GM19468 (cell line): ENCODE measurements around the gene ROR2.

Source experiments
- ATAC-seq: cut with Tn5 transposase; IDR thresholded peaks from one replicate; pipeline ENCODE4 v1.9.1; 2021; ENCODE audit warnings: mild to moderate bottlenecking, moderate library complexity, moderate number of reproducible peaks; ENCODE audit not compliant: unreplicated experiment; ENCODE audit errors: extremely low read depth

ROR2 gene

DNA sequence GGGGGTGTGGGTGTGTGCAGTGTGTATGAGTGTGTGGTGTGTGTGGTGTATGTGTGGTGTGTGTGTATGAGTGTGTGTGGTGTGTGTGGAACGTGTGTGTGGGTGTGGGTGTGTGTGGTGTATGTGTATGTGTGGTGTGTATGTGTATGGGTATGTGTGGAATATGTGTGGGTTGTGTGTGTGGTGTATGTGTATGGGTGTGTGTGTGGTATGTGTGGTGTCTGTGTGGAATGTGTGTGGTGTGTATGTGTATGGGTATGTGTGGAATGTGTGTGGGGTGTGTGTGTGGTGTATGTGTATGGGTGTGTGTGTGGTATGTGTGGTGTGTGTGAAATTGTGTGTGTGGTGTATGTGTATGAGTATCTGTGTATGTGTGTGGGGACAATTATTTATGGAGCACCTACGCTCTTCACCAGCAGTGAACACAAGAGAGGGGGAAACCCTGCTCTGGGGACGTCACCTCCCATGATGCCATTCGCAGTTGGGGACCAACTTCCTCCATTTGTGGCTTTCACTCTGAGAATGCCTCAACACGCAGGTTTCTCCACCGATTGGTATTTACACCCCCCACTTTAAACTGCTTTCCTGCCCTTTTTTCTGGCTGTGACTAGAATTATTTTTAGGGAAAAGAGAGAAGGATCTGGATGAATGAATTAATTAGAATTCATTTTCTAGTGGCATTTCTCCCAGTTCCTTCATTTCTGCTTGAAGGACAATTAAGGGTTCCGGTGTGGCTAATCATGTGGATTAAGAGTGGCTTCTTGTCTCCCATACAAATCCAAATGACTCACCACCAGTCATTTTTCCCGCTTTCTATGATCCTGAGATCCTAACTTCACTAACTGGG, 238.1 kb downstream of the ROR2 start:
- peak; percentile 82 for ATAC-seq

DNA sequence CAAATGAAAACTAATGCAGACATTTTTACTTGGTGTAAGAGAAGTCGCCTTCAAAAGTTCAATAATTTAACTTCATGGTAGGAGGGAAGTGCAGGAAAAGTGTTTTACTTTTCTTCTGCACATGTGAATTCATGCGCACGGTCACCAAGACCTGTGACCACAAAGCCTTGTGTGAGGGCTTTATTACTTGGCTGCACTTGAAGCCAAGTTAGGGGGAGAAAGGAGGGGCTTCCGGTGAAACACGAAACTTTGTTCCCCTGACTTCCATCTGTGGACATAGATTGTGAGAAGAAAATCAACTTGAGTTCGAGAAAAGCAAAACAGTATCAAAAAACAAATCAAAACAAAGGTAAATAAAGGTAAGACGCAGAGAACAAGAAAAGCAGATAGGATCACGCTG, 239.9 kb downstream of the ROR2 start:
- no peak for ATAC-seq

DNA sequence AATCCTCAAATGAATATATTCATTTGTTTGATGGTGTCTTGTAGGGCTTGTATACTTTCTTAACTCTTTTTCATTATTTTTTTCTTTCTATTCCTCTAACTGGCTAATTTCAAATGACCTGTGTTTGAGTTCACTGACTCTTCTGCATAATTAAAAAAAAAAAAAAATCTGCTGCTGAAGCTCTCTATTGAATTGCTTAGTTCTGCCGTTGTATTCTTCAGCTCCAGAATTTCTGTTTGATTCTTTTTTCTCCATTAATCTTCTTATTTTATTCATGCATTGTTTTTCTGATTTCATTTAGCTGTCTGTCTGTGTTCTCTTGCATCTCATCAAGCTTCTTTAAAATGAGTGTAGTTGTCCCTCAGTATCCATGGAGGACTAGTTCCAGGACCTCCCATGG, 244.6 kb downstream of the ROR2 start:
- no peak for ATAC-seq

DNA sequence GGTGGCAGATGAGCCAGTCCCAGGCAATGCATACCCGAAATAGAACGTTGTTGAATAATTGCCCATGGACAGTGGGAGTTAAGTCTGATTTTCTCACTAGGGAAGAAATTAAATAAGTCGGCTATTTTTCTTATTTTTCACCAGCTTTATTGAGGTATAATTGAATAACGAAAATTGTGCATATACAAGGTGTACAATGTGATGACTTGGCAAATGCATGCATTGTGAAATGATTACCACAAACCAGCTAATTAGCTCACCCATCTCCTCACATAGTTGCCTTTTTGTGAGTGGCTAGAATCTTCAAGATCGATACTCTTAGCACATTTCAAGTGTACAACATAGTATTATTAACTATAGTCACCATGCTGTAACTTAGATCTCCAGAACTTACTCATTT, 249.6 kb downstream of the ROR2 start:
- no peak for ATAC-seq

DNA sequence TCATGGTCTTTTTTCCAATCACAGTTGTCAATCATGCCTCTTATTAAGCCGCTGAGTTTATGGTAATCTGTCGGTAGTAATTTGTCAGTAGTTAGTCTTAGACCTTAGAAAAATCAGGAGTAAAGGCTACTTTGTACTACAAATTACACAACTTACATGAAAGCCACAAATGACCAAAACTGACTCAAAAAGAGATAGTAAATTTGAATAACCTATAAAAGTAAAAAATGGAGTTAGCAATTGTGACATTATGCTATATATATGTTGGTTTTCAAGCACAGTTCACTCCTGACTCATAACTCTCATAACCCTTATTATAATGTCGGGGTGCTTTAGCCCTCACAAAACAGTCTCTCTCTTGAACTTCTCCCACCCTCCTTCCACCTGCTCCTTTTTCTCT, 251.8 kb downstream of the ROR2 start:
- ATAC-seq, result no peak

DNA sequence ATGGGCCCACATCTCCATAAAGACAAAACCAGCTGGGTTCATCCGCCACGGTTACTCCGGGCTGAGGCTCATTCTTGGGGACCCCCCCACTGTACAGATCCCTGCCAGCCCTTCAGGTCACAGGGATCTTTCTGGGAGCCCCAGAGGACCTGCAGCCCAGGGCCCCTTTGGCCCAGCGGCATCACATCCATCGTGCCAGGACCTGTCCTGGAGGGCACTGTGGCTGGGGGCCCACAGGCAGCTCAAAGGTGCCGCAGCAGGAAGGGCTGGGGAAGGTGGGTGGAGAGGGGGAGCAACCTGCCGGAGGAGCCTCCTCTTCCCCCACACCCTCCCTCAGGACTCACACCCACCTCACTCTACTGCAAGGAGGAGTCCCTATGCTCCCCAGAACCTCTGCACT, 252.8 kb downstream of the ROR2 start:
- no peak for ATAC-seq

DNA sequence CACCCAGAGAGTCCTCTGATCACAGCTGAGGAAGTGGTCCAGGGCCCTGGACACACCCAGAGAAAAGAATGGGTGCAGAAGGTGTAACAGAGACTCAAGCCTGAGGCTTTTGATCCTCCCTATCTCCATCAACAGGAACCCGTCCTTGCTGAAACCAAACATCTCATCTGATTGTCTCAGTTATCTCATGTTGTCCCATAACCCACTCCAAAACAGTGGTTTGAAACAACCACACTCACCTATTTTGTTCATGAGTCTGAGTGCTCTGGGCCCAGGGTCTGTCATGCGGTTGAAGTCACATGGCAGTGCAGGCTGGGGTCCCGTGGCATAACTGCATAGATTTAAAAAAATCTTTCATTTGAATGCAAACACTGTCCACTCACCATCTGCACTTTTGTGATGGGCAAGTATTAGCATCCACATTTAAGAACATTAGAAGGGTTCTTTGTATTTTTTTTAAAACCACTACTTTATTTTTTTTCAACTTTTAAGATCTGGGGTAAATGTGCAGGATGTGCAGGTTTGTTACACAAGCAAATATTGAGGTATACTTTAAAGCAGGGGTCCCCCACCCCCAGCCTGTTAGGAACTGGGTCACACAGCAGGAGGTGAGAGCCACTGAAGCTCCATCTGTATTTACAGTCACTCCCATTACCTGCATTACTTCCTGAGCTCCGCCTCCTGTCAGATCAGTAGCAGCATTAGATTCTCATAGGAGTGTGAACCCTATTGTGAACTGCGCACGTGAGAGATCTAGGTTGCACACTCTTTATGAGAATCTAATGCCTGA, 255.8 kb downstream of the ROR2 start:
- no peak for ATAC-seq

DNA sequence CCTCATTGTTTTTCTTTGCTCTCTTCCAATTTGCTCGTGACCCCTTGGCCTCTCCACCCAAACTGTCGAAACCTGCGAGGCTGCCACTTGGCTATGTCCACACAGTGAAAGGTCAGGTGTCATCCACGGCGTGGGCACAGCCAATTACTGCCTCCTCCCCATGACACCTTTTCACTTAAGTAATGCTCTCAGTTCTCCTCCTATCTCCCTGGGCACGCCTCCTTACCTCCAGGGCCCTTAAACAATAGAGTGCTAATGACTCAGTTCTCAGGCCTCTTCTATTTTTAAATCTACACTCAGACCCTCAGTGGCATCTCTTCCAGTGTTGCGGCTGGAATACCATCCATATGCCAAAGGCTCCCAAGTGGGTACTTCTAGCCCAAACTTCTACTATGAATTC, 256.8 kb downstream of the ROR2 start:
- ATAC-seq, result no peak

DNA sequence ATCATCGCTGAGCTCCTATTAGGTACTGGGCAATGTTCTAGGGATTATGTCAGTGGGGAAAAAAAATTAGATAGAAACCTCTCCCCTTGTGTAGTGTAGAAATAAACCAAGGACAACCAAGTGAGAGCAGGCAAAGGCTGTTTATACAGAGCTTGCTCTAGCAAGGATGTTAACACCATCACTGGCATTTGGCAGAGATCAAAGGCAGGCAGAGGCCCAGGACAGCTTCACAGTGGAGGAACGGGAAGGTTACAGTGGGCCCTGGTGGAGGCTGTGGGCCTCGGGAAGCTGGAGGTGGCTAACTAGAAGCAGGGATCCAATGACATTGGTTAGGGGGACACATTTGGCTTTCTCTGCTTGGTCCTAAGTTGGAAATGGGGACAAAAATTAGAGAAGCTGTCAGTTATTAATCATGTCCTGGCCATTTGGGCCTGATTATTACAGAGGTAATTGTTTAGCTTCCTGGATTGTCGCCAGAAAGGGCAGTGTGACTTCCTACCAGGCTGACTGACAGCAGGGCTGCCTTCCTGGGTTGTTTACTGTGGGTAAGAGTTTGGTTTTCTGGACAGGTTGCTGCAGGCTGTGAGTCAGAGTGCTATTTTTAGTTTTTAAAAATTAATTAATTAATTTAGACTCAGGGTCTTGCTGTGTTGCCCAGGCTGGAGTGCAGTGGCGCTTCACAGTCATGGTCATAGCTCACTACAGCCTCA, 259.3 kb downstream of the ROR2 start:
- ATAC-seq, result no peak

DNA sequence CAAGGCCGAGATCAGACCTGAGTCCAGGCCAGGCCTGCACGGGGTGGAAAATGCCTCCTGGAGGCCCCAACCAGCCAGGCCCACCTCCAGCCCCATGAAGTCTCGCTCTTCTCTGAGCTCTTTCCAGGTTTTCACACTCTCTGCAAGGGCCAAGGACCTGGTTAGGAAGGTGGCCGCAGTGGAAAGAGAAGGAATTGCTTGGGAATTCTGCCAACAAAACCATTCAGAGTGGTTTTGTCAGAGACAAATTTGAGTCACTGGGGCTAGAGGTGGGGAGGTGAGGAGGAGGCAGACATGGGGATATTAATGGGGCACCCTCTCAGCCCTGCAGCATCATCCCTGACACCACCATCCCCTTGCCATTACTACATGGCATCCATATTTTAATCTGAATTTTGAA, 261.0 kb downstream of the ROR2 start:
- ATAC-seq, result no peak

DNA sequence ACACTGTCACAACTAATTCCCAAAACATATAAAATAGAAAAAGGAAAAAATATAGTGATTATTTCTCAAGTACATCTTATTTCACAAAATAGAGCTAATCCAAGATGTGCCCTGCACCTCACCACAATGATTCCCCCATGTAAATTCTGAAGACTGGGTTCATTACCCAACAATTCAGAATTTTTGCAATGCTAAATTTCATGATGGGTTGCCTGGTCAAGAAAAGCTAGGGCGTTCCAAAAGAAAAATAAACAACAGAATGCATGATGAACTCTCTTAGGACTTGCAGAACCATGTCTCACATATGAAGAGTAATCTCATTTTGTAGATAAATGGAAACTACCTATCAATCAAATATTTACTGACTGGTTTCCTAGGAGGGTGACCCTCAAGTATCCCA, 266.8 kb downstream of the ROR2 start:
- no peak for ATAC-seq

DNA sequence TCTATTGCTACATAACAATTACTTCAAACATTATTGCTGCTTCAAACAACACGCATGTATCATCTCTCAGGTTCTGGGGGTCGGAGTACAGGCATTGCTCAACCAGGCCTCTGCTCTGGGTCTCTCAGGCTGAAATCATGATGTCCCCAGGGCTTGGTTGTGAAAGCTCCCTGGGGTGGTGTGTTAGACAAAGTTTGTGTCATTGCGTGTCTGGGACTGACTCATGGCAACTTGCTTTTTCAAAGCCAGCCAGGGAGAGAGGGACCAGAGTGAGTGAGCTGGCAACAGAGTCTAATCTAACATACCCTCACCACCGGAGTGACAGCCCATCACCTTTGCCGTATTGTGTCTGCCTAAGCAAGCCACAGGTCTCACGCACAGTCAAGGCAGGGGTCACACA, 267.2 kb downstream of the ROR2 start:
- no peak for ATAC-seq

DNA sequence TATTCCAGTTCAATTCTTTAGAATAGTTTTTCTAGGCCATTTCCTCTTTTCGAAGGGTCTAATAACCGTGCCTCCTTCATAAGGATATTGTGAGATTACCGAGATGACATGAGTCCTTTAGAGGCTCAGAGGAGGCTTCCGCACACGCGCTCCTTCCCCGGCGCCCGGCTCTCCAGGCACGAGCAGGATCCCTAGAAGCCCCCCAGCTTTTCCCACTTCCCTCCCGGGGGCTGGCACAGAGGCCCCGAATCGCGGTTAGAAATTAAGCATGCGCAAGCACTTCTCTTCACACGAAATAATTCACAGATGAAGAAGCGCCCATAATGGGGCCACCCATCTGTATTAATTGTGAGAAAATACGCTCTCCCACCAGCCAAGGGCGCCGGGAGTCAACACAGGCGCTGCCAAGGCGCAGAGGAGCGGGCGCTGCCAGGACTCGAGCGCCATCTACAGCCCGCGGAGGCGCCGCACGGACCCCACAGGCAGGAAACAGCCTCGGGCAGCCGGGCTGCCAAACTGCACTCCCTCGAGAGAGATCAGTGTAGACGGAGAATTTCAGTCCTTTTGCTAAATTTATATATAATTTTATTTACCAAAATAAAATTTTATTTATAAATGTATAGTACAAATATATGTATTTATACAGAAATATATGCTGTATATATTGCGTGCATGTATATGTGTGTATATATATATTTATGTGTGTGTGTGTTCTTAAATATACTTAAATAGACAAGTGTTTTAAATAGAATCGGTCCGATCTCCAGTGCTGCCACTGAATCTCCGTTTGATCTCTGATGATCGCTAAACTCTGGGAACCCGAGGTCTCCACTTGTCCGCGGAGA, 268.3 kb downstream of the ROR2 start:
- no peak for ATAC-seq

DNA sequence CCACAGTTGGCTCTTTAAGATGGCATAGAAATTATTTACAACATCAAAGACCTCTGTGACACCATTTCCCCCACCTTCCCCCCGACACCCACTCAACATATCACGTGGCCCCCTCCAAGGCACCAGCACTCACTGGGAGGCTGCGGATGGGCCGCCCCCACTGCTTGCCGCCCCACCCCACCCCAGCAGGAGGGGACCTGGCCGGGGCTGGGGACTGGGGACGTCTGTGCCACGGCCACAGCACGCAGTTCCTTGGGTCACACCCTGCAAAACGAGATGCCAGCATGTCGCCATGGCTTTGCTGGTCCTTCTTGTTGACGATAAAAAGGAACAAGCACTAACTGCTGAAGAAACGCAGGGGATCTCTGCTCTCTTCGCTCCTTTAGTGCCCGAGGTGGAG, 269.0 kb downstream of the ROR2 start:
- no peak for ATAC-seq

DNA sequence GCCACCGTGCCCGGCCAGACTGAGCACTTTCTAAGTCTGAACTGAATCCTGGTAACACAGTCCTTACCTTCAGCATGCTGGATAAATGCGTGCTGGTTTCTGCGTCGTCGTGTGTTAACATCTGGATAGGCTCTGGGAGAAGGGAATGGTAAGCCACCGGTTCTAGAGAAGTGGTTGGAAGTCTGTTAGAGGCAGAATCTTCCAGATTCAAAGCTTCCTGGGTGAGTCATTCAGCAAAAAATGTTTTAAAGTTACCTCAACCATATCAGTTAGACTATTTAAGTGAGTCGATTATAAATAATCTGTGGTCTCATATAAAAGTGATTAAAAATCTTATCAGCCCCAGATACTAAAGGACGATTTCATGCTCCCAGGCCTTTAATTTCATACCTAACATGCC, 269.9 kb downstream of the ROR2 start:
- no peak for ATAC-seq

DNA sequence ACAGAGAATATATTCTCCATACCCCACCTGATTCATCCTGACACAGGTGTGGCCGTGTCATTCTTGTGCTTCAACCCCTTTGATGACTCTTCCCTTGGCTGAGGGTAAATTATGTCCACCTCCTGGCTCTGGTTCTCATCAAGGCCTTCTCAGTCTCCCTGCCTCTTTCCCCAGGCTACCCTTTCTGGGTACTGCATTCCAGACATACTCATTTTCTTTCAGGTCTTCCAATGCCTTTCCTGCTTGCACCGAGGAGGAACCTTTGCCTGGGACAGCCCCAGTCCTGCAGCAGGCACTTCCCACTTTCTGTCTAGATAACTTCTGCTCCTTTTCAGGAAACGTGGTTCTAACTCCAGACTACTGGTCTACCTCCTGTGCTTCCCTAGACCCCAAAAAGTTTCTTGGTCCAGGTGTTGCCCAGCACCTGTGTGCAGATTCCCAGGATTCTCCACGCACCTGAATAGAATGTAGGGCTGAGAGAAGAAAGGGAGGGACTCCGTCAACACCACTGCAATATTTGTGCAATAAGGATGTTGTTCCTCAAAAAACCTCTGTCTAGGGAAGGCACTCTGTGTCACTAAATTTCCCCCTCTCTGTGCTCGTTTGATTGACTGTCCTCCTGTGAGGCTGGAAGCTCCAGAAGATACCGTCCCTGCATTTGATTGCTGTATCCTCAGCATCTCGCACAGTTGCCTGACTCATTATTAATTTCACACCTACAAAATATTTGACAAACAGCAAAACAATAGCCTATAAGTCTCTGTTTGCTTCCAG, 271.0 kb downstream of the ROR2 start:
- ATAC-seq, result no peak

DNA sequence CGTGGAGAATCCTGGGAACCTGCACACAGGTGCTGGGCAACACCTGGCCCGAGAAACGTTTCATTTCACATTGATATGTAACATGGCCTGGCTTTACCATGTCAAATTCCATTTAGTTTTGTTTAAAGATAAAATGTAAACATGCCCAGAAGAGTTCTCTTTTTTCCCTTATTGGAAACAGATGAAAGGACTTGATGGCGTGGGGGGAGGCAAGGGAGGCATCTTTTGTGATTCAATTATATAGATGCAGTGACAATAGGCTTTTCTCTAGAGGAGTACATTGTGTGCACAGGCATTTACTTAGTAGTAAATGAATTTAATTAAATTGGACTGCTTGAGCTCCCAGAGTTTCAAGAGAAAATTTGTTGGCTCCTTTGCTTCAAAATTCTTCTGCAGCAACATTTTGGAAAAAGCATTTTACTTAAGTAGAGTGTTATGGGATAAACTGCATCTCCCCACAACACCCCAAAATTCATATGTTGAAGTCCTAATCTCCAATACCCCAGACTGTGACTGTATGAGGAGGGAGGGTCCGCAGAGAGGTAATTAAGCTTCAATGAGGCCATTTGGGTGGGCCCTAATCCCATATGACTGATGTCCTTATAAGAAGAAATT, 272.1 kb downstream of the ROR2 start:
- no peak for ATAC-seq

DNA sequence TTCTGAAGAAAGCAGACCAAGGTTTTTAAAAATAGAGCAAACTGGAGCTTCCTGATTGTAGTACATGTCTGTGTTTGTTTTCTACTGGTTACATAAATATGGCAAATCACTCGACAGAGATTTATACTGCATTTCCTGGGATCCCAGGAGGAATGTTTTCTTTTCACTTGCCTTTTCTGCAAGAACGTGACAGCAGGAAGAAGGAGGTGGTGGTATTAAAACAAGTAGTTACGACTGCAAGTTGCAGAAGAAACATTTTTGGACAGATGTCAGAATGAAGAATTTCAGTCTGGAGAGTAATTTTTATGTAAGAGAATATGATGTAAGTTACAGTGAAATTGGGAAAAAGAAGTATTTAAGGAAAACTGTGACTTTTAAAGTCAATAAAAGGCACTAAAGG, 272.7 kb downstream of the ROR2 start:
- ATAC-seq, result no peak

DNA sequence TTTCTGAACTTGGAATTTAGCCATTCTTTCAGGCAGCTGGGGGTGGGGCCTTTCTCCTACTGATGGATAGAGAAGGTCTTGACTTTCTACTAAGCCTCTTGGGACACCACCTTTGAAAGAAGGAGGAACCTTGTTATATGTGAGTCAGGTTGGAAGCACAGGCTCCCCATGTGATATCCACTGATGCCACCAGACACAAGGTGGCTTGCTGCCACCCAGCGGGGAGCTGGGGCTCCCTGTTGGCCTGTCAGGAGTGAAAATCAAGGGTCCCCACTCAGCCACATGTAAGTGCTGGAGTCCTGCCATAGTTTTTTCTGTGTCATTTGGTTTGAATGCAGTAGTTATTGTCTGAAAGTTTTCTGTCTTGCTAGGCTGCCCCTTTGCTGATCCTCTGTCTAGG, 274.0 kb downstream of the ROR2 start:
- ATAC-seq, result no peak
